Activated T-cell treated with anti-CD3 and anti-CD28 coated beads for 24 hours (primary cell): Measurements from ENCODE around the gene ITPRID2.
"Not testable (repeated sequence)": the region's sequence is repeated elsewhere in the genome, so short reads cannot be mapped to it uniquely, and the experiment has no call there.

ENCODE experiments used
- DNase-seq: peaks from one replicate; pipeline ENCODE4 v3.0.0-alpha.2; 2020; ENCODE audit warnings: low read depth

The ITPRID2 gene

DNA sequence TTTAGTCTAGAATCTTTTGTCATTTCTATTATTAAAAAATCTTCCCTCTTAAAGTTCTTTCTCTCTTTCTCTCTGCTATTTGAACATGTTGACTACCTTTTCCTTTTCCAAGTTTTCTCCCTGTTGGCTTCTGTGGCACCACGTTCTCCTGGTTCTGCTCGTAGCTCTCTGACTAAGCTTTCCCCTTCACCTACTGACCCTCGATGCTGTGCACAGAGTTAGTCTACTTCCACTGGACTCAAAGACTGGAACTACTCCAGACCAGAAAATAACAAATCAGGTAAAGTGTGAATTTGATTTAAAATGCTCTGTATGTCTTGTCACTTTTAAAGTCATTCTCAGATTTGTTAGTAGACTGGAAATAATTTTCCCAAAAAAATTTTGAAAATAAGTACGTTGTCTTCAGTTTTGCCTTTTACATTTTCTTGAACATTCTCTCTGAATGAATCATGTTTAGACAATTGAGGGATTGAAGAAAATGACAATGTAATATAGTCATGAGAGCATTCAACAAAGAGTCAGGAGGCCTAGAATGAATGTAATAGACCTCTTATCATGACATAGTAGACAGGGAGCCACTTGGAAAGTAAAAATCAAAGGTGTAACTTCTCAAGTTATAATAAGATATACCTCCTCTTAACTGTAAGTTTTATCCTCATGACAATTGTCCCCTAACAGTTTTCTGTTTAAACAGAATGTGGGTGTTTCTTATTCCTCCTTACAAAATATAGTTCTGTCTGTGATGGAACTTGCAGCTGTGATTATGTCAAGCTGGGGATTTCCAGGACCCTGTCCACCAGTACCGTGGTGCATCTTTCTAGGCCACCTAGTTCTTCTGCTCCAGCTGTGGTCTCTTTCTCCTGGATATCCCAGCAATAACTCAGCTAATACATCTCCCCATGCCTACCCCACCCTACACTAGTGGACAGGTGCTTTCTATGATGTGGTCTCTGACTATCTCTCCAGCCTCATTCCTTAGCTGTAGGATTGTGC, 25.5 kb downstream of the ITPRID2 start:
- DNase-seq = no peak

DNA sequence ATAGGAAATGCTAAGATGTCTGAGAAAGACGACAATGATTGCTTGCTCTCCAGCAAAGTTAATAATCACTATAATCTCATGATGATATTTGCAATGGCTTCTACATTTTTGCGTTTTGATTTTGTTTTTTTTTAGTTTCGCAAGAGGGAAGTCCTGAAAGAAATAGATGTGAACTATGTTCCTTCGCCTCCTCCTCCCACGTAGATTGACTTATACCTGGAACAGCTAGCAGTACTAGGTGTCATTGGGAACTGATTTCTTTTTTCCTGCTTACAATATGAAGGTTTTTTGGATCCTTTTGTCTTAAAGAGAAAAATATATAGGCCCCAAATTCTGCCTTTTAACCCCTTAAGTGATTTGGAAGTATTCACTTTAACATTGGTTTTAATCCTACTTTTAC, 26.7 kb downstream of the ITPRID2 start:
- DNase-seq = no peak

DNA sequence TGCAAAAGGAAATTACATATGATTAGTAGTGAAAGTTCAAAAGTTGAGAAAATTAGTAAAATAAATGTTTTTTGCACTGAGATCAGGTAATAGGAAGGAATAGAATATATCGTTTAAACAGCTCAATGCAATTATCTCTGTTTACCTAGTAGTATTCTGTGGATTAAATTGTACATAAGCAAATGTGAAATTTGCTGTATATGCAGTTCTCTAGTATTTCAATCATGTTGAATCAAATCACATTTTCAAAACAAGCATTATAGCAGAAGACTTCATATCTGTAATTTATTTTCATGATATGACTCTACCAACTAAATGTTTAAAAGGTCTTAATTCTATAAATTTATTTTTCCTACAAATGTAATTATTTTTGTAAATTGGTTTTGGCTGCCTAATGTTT, 31.6 kb downstream of the ITPRID2 start:
- DNase-seq = no peak

DNA sequence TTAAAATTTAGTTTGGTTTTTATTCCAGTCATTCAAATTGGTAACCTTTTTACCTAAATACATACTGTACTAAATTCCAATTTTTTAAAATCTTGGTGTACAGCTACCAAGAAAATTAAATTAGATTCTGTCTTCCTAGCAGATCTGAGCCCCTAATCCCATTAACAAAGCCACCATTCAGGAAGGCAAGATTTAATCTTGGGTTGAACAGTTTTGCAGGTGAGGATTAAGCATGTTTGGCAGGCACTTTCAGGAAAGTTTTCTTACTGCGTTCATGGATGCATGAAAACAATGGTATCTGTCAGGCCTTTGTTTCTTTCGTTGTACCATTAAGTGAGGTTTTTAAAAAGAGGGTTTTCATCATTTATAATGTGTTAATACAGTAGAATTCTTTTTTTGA, 32.8 kb downstream of the ITPRID2 start:
- no peak for DNase-seq

DNA sequence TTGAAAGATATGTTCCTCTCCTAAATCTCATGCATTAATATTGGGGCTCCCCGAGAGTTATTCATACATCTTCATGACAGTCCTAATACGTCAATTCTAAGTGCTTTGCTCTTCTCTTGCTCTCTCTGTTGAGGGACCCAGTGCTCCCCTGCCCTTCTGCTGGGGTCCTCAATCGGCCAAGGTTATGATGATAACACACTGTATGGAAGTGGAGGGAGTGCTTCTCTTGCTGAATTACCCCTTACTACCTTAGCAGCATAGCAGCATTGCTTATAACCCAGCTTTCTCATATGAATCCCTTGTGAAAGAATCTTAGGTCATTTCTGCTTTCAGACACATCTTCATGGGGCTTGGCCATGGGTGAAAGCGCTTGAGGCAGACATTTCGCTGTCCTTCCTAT, 43.2 kb downstream of the ITPRID2 start:
- DNase-seq = no peak

DNA sequence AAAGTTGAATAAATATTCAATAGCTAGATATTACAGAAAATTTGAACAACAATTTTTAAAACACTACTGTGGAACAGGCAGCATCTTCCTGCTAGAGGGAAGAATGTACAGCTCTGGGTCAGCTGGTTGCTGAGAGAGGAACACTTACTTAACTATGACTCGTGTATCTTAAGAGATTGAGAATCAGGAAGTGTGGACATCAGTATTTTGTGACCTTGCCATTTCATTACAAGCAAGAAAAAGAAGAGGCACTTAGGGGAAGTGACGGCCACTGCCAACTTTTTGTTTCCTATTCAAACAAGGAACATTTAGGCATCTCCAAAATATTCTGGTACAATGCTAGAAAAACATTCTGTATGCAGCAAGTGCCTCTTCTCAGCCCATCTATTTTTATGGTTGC, 45.9 kb downstream of the ITPRID2 start:
- no peak for DNase-seq

DNA sequence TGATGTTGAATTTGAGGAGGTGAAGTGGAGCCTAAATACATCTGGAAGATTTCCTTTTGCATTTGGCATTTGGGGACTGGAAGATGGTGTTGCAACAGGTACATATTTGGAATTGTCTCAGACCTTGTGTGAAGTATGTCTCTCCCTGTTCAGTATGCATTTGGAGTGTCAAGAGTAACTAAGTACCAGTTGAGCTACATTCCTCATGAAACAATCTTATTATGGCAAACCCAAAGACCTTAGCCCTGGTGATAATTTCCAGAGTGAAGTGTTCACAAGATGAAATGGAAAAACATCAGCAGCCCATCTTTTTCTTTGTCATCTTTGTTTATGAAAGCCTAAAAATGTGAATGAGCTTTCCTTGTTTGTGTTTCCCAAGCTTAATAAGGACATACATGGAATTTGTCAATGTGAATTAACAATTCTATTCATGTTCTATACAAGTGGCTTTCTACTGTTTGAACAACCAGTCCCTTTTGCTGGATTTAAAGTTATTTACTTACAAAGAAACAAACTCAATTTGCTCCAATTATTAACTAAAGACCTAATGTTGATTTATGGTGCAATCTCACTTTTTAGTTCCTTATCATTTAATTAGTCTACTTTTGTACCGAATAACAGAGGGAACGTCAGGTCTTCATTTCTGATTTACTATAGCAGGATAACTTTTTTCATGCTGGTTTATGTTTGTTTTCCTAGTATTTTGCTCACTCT, 52.0 kb downstream of the ITPRID2 start:
- no peak for DNase-seq

DNA sequence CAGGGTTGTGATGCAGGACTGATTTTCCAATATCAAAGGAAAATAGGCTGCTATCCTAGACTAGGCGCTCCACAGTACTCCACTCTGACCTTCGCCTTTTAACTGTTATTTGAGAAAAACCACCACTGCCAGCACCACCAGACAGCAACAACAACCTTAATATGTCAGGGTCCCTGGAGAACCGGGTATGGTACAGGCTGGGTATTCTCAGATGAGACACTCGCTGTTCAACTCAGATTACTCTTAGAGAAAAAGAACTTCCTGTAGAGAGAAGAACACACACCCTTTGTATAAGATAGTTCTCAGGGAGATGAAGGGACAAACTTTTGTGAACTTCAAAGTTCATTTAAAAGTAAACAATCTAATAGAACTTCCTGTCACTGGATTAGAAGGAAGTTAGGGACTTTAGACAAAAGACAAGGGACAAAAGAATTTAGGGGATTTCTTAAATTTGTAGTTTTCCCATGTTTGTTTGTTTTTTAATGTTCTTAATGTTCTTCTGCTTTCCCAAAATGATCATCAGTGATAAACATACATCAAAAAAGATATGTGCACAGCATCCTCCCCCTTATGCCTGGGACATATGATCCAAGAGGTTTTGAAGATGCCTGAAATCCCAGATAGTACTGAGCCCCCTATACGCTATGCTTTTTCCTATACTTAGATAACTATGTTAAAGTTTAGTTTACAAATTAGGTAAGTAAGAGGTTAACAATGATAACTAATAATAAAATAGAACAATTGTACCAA, 52.8 kb downstream of the ITPRID2 start:
- DNase-seq = no peak

DNA sequence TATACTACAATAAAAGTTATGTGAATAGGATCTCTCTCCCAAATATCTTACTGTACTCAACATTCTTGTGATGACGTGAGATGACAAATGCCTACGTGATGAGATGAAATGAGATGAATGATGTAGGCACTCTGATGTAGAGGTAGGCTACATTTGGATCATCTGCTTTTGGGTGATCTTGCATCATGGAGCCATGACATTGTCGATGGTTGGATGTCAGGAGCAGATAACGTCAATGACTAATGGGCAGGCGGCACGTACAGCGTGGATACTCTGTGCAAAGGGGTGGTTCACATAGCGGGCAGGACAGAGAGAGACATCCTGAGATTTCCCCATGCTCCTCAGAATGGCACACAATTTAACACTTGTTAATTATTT, 53.4 kb downstream of the ITPRID2 start:
- DNase-seq = no peak

DNA sequence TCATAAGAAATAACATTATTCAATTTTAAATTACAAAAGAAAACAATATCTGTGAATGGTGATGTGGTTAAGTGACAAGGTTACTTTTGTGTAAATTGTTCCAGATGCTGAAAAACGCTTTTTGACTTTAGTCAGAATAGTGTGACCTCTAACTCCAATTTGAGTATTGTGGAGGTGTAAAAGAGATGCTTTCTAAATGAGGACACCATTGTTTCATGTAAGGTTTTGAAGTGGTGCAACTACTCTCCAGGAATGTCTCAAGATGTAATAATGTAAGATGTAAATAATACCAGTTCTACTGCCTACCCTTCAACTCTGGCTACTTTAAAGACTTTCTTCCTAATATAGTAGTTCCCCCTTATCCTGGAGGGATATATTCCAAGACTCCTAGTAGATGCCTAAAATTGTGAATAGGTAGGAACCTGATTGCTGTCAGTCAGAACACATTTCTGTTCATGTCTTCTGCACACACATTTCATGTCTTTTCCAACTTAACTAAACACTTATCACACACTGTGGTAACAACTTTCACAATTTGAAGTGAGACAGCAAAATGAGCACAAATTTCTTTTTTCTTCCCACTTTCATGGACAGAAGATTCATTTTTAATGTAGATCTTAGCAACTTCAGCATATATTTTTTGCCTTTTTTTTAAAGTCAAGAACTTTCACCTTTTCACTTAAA, 55.1 kb downstream of the ITPRID2 start:
- no peak for DNase-seq

DNA sequence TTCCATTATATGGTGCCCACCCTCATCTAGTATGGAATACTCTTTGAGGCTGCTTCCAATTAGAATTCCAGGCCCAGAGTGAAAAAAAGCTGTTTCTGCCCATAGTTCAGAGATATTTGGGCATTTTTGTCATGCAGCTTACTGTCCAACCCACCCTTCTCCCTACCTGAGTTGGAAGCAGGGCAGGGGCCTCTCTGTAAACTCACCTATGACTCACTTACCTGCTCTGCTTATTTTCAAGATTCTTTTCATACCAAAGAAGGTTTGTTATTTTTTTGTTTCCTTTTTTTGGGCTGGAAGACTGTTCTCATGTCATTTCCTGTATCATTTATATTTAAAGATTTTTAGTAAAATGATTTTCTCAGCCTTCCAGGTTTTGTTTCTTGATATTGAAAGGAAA, 55.7 kb downstream of the ITPRID2 start:
- DNase-seq = no peak

DNA sequence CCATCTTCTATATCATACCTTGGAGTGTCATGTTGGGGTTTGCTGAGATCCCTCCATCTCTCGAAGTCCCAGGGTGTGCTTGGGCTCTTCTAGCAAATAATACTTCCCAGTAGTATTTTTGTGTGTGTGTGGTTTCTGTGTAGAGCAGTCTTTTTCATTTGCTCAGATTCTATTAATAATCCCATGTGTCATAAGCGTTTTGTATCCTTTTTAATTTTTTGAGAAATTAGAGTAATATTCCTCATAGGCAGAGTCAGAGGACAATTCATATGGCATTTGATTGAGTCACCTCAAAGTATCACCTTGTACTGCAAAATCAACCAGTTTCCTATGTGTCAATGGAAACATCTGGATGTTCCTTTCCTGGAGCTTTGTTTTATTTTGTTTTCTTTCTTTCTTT, 56.7 kb downstream of the ITPRID2 start:
- no peak for DNase-seq

DNA sequence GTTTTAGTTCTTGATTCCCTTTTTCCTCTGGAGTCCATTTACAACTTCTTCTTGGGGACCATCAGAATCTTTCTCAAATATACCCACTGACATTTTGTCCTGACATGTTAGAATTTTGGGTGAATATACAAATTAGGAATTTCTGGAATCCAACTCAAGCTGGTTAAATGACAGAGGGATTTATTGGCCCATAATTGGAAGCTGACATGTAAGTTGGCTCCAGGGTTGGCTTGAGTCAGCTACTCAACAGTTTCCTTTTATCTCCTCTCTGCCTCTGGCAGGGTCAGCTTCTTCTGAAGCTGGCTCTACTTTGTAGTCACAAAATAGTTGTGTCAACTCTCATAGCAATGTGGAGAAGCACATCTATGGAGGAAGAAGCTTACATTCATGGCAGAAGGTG, 57.5 kb downstream of the ITPRID2 start:
- no peak for DNase-seq

DNA sequence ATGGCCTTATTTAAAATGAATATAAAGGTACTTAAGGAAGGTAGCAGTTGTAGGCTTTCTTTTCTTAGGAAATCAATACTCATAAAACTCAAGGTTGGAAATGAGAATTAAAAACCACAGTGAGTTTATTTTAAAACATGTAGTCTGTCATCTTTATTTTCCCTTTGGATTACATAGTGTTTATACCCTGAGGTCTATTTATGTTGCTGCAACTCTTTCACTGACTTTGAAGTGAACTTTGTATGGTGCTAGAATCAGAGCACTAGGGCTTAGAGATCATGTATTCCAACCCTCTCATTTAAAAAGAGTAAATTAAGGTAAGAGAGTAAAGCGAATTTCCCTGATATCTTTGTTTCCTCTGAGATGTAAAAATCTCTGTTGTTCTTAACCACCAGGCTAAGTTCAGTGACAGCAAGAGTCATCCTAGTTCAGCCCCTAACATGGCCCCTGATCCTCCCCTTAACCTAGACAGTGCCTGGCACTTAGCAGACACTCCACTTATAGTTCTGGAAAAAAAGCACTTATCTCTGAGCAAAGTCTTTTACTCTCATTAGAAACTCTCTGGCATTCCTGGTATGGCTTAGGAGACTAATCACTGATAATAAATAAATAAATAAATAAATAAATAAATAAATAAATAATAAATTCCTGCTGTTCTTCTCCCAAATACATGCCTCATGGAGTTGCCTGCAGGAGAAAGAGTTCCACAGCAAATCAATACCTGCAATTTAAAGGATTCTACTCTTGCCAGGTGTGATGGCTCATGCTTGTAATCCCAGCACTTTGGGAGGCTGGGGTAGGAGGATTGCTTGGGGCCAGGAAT, 61.1 kb downstream of the ITPRID2 start:
- DNase-seq = no peak

DNA sequence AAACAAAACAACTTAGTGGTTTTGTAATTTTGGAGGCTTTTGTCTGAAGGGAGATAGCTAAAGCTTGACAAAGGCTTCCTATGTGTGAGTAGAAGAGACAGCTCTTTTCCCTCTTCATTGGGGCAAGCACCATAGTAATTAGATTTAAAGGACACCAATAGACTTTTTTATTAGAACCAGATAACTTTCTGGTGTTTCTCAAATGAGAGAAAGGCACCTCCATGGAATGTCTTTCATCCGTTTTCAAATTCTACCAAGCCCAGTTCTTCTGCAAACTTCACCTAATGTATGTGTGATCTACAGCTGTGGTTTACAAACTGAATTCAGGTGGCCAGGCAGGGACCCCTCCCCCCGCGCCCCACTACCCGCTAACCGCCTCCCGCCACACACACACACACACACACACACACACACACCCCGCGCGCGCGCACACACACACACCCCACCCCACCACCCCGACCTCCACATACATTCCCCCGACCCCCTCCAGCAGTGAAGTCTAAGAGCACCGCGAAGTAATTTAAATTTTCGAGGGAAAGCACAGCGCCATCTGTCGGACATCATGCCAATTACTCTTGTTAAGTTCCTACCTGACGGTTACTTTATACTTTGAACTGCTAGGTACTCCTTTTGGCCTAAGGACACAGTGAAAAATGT, 62.5 kb downstream of the ITPRID2 start:
- peak; percentile 47 for DNase-seq

DNA sequence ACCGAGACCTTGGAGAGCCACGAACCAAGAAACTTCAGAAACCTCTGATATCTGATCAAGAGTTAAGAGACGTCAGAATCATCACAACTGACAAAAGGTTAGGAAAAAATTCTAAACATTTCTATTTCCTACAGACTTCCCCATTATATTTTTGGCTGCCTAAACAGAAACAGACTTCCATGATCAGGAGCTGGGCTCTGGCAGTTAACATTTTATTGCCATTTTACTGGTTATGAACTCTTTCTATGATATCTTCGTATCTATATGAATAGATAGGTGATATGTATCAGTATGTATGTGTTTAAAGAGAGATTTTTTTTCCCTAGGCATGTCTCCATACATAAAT, 63.0 kb downstream of the ITPRID2 start:
- no peak for DNase-seq

DNA sequence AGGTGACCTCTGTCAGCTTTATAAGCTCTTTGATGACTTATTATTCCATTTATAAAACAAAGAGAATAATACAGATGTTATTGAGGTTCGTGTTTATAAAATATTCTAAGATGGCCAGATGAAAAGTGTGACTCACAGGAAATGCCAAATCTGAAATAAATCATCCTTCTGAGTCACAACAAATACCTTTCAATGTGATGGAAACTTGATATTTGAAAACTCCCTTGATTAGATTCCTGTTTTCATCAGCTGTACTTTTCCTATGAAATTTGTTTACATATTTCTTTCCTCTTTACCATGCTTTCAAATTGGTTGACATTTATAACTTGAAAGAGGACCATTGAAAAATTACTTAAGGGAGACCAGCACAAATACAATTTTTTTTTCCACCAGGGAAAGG, 63.5 kb downstream of the ITPRID2 start:
- DNase-seq = no peak

DNA sequence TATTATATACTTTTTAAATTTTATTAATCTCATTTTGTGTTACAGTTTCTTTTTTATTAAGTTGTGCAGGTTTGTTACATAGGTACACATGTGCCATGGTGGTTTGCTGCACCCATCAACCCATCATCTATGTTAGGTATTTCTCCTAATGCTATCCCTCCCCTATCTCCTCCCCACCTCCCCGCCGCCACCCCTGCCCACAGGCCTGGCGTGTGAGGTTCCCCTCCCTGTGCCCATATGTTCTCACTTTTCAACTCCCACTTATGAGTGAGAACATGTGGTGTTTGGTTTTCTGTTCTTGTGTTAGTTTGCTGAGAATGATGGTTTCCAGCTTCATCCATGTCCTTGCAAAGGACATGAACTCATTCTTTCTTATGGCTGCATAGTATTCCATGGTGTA, 64.3 kb downstream of the ITPRID2 start:
- DNase-seq = not testable (repeated sequence)

DNA sequence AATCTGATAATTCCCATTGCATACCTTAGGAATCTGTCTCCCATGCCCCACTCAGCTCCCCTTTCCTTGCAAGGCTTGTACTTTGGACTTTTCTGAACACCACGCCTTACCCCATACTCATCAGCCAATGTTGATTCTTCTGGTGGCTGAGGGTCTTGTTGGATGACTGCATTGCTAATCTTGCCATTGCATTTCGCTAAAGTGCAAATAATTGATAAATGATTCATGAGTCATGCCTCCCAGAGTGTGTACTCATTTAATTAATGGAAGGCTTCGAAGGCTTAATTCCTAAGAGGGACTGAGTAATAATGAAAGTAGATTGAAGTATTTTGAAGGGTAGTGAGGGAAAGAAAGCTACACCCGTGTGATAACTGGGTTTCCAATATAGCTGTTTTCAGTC, 66.1 kb downstream of the ITPRID2 start:
- DNase-seq = no peak

DNA sequence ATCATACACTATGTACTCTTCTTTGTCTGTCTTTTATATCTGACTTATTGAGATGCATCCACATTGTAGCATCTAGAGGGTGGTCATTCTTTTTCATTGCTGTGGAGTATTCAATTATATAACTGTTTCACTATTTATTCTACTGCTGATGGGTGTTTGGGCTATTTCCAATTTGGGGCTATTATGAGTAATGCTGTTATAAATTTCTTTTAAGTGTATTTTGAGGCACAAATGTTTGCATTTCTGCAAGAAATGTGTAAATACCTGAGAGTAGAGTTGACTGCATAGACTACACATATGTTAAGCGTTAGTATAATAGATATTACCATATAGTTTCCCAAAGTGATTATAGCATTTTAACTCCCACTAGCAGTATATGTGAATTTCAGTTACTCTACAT, 67.2 kb downstream of the ITPRID2 start:
- DNase-seq = no peak

DNA sequence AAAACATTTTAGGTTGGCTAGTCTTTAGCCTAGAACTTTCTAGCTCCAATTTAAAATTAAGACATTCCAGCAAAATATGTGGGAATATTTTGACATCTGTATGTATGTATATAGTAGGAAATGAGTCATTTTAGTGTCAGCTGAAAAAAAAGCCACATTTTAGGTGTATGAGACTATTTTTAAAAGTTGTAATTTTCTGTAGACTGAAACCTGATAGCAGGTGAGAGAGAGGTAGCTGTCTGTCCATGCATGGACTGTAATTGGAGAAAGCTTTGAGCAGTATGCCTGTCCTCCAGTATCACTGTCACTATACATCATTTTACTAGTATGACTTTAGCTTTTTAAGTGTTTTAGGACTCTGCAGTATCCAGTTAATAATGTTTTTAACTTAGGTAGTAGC, 68.0 kb downstream of the ITPRID2 start:
- no peak for DNase-seq
